Measurements from ENCODE around the gene SLC12A1.

- no peak for TF ChIP-seq POLR2A (IDR thresholded peaks at IDR 0.05)
- no peak for TF ChIP-seq CTCF (IDR thresholded peaks at IDR 0.05)
These were observed 59.0 kb downstream of the SLC12A1 start for GRCh38 chr15:48265135-48265534.

Measured in lower leg skin (tissue), 3 donors.